Fibroblast of lung (primary cell): ENCODE results near the gene SLC38A6.

ENCODE experiments used
- EZH2 ChIP-seq: IDR thresholded peaks from 2 replicates; pipeline ENCODE4 v1.5.1; 2012; ENCODE audit warnings: low read length, control low read depth, mild to moderate bottlenecking; ENCODE audit errors: missing control alignments
- TF ChIP-seq, protein P1 (sequence below), 2 donors: IDR thresholded peaks in 1 of 2; conservative IDR thresholded peaks in 1 of 2; 1 replicate in 1 of 2; 2 replicates in 1 of 2; pipeline ENCODE4 v1.5.1; 2011 to 2012; ENCODE audit warnings: low read length in 2 of 2, control low read depth in 1 of 2, inconsistent platforms in 1 of 2, low read depth in 1 of 2, mild to moderate bottlenecking in 1 of 2

DNA sequence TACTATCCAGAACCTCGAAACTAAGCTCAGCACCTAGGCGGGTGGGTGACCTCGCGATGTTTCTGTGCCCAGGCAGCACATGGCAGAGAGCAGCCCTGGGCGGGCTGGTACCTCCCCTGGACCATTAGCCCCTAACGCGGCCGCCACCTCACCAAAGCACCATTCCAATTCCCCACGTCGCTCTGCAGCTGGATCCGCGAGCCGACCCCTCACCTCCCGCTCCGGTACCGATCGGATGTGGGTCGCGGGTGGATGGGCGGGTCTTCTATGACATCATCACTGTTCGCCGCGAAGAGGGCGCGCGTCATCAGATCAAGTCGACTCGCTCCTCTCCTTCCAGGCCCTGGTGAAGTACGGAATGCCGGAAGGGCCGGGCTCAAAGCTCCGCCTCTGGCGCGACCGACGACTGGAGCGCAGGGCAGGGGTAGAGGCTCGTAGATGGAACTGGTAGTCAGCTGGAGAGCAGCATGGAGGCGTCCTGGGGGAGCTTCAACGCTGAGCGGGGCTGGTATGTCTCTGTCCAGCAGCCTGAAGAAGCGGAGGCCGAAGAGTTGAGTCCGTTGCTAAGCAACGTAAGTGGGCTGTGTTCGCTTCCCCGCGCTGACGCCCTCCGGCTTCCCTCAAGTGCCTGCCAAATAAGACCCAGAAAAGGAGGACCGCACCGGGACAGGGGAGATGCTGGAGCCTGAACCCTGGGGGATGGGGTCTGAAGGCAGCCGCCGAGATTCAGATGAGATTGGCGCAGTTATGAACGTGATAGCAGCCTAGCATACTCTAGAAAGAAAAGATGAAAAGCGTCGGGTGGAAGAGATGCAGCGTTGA, at the start of gene SLC38A6, which contains the start of gene TRMT5:
- TF ChIP-seq, protein P1, sequence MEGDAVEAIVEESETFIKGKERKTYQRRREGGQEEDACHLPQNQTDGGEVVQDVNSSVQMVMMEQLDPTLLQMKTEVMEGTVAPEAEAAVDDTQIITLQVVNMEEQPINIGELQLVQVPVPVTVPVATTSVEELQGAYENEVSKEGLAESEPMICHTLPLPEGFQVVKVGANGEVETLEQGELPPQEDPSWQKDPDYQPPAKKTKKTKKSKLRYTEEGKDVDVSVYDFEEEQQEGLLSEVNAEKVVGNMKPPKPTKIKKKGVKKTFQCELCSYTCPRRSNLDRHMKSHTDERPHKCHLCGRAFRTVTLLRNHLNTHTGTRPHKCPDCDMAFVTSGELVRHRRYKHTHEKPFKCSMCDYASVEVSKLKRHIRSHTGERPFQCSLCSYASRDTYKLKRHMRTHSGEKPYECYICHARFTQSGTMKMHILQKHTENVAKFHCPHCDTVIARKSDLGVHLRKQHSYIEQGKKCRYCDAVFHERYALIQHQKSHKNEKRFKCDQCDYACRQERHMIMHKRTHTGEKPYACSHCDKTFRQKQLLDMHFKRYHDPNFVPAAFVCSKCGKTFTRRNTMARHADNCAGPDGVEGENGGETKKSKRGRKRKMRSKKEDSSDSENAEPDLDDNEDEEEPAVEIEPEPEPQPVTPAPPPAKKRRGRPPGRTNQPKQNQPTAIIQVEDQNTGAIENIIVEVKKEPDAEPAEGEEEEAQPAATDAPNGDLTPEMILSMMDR (conservative IDR thresholded peaks at IDR 0.05 in 1 of 2, IDR thresholded peaks at IDR 0.05 in 1 of 2; ENCODE audit: low read depth in 1 of 2, low read length in 2 of 2): no peak
- no peak for TF ChIP-seq EZH2
